ENCODE measurements around the gene RPS27L.
A peak's percentile ranks its signal among the peaks of the same experiment; 100 is the strongest.

The RPS27L gene

DNA sequence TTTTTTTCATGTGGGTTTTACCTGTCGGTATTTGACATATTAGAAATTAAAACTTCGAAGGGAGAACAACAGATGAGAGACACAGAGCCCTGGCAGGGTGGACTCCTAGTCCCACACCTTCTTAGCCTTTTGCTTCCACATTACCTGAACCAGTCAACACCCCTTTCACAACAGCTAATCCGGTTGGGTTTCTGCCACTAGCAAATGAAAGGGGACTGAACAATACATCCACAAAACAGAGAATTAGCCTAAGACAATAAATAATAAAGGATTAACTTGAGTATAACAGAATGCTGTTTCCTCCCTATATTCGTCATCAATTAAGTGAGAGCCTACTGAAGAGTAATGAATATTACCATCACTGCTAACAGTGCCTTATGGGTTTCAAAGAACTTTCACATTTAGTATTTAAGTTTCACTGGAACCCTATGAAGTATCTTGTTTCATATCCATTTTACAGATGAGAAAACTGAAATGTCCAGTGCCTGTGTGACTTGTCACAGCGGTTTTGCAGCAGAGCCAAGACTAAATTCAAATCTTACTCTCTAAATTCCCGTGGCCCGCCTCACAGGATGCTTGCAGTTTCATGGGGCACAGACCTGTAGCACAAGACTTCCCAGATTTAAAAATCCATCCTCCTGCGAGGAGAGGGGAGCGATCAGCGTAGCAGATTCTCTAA, 31.1 kb upstream of the RPS27L start:
- DNase-seq (ENCODE audit: low read depth), result peak; percentile 20

GRCh38 chr15:63187589-63188226, 30.4 kb upstream of the RPS27L start:
- DNase-seq (ENCODE audit: low read depth), result no peak

- DNase-seq (ENCODE audit: low read depth), result no peak
Observed at GRCh38 chr15:63186065-63186464, 28.8 kb upstream of the RPS27L start.

- DNase-seq (ENCODE audit: low read depth), result no peak
Observed at GRCh38 chr15:63185206-63185605, 27.9 kb upstream of the RPS27L start.

DNA sequence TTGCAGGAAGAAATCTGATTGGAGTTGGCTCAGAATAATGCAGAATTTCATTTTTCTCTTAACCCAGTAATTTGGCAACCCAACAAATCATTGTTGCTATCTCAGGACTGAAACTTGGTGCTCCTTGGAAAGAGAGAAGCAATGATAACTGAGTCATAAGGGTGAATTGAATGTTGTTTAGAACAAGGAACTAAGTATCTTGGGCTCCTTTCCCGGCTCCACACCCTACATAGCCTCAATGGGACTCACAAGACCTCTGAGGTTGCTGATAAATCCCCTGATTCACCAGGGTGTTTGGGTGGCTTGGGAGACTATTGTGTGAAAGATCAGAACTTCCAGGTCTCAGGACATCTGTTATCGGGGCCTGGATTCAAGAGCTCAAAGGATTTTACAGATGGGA, 24.4 kb upstream of the RPS27L start:
- DNase-seq (ENCODE audit: low read depth), result no peak

GRCh38 chr15:63180746-63181145, 23.5 kb upstream of the RPS27L start:
- no peak for DNase-seq (ENCODE audit: low read depth)

GRCh38 chr15:63178034-63178433, 20.8 kb upstream of the RPS27L start:
- DNase-seq (ENCODE audit: low read depth), result no peak

- no peak for DNase-seq (ENCODE audit: low read depth)
Observed at GRCh38 chr15:63176302-63176701, 19.0 kb upstream of the RPS27L start.

DNA sequence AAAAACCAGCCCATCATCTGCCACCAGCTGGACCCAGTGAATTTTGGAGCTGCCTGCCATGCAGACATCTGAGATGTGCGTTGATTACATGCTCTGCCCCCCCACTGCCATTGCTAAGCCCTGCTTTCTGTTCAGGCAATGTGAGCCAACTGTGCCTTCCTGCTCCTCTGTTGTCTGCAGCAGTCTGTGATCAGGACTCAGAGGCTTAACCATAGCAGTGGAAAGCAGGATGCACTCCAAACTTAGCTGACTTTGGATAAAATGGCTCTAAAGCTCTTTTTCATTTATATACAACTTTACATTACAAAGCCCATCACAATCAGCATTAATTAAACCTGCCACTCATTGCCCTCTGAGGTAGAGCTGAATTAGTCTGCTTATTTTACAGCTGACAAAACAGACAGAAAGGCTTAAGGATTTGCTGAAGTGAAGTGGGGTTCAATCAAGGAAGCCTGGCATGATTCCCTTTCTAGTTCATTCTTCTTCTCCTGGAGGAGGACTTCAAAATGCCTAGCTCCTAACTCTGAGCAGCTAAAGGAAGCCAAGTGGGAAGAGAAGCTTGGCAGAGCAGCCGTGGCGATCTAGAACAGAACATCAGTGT, 15.7 kb upstream of the RPS27L start:
- DNase-seq (ENCODE audit: low read depth), result no peak

DNA sequence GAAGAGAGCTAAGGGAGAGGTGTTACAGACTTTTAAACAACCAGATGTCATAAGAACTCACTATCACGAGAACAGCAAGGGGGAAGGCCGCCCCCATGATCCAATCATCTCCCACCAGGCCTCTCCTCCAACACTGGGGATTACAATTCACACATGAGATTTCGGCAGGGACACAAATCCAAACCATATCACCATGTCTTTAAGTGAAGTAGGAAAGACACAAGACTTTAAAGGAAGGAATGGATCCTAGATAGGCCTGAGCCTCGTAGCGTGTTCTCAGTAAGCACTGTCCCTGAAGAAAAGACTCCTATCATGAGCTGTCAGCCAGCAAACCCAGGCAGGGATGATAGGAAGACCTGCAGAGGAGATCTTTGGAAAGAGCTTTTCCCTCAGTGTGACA, 15.1 kb upstream of the RPS27L start:
- DNase-seq (ENCODE audit: low read depth), result no peak

DNA sequence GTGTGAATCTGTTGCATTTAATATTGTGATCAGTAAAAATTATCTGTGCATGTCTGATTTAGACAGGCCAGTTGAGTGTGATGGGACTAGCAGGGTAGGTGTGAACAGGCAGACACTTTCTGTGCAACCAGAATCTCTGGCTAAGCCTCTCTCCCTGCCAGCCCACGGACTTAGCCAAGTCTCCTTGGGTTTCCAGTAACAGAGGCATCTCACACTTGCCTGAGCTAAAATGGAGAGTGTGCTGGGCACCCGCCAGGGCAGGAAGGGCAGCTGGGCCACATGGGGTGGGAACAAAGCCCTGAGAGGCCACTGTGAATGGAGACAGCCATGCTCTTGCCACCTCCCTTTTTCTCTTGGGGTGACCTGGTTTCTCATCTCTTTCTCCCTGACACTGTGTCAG, 12.5 kb upstream of the RPS27L start:
- DNase-seq (ENCODE audit: low read depth), result no peak

- no peak for DNase-seq (ENCODE audit: low read depth)
Observed at GRCh38 chr15:63166219-63166618, 8.9 kb upstream of the RPS27L start.

GRCh38 chr15:63165166-63165859, 8.0 kb upstream of the RPS27L start:
- no peak for DNase-seq (ENCODE audit: low read depth)

GRCh38 chr15:63163217-63163616, 5.9 kb upstream of the RPS27L start:
- DNase-seq (ENCODE audit: low read depth), result no peak

- DNase-seq (ENCODE audit: low read depth), result no peak
Observed at GRCh38 chr15:63160638-63161037, 3.4 kb upstream of the RPS27L start.

DNA sequence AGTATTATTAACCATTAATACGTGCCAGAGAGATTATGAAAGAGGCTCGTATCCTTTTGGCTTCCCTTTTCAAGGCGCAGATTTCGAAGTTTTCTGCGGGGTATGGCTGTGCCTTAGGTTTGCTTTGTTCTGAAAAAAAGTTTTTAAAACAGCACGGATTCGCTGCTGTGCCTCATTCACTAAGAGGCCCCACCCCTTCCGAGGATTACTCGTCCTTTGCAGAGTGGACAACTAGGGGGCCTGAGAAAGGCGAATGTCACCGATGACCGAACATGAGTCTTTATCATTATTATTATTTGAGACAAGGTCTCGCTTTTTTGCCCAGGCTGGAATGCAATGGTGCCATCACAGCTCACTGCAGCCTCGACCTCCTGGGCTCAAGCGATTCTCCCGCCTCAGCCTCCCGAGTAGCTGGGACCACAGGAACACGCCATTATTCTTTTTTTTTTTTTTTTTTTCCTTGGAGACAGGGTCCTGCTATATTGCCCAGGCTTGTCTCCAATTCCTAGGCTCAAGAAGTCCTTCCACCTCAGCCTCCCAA, 684 bp upstream of the RPS27L start:
- DNase-seq (ENCODE audit: low read depth), result no peak

GRCh38 chr15:63156755-63157117, 541 bp downstream of the RPS27L start:
- no peak for DNase-seq (ENCODE audit: low read depth)

DNA sequence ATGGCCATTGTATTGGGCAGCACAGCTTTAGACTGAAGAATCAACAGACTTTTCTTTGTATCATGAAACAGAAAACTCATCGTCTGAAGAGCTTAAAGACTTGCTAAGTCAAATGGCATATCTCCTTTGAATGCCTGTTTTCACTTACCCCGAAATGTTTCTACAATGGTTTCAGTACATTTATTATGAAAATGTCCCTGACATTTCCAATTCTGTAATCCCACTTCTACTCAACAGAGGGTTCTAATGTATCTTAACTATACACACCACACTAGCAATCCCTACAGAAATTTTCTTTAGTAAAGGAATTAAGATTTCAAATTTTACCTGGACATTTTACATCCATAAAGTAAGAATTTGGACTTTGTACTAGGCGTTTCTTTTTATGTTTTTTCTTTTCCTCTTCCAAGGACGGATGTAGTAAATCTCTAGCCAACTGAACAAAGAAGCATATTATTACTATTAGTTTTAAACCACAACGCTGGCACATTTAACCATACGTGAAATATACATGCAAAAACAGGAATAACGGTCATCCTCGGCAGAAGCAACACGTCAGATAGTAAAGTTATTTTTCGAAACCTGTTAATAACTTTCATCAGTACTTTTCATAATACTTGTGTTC, 1.1 kb downstream of the RPS27L start:
- DNase-seq (ENCODE audit: low read depth), result no peak

- DNase-seq (ENCODE audit: low read depth), result no peak
Observed at GRCh38 chr15:63155486-63155885, 1.8 kb downstream of the RPS27L start.

DNA sequence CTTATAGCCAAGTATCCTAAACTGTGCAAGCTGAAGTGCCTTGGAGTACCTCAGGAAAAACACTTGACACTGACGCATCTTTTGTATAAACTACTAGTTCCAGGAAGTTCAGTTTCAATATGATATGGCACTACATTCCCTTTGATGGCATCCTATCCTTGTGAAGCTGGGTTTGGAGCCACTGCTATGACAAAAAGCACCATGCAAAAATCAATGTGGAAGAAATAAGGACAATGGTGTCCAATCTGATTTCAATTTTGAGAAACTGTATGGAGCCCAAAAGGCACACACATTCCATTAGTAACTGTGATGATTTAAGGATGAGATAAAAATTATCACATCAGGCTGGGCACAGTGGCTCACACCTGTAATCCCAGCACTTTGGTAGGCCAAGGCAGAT, 5.6 kb downstream of the RPS27L start:
- no peak for DNase-seq (ENCODE audit: low read depth)

DNA sequence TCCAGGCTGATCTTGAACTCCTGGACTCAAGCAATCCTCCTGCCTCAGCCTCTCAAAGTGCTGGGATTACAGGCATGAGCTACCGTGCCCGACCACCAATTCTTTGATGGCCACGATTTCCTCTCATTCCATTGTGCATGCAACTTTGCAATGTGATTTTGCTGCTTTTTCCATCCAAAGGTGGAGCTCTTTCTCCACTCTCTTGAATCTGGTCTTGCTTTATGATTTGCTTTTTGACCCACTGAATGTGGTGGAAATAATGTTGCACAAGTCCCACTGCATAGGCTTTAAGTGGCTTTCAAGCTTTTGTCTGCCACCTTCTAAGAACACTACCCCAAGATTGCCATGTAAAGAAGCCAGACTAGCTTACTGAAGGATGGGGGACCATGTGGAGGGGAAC, 10.6 kb downstream of the RPS27L start:
- DNase-seq (ENCODE audit: low read depth), result no peak

DNA sequence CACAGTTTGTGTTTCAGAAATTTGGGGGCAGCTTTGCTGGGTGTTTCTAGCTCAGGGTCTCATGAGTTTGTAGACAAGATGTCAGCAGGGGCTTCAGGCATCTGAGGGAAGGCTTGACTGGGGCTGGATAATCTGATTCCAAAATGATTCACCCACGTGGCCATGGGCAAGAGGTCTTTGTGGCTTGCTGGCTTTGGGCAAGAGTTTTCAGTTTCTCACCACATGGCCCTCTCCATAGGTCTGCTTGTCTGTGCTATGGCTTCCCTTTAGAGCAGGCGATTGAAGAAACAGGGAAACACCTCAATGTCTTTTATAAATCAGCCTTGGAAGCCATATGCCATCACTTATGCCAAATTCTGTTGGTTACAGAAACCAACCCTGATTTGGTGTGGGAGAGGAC, 11.9 kb downstream of the RPS27L start:
- no peak for DNase-seq (ENCODE audit: low read depth)

Data from activated T-cell treated with anti-CD3 and anti-CD28 coated beads for 24 hours (primary cell).